Stimulated activated CD4-positive, alpha-beta T cell treated with anti-CD3 and anti-CD28 coated beads, Interleukin-1b, Interleukin-23, amount 100 ng/mL, for 1 hour (primary cell): ENCODE results near the gene POLR3E.
"Not testable (repeated sequence)": the region's sequence is repeated elsewhere in the genome, so short reads cannot be mapped to it uniquely, and the experiment has no call there.

ENCODE experiments used
- DNase-seq, 2 donors: peaks; one replicate each; pipeline ENCODE4 v3.0.0-alpha.2; 2020; ENCODE audit warnings: low read depth in 2 of 2

The POLR3E gene

GRCh38 chr16:22366371-22366770 lies 69.2 kb downstream of the POLR3E start:
- DNase-seq: no peak

GRCh38 chr16:22366889-22367288 lies 69.7 kb downstream of the POLR3E start:
- DNase-seq: no peak

- not testable (repeated sequence) for DNase-seq
Observed at GRCh38 chr16:22368200-22368826, 71.1 kb downstream of the POLR3E start.

- DNase-seq: no peak
Observed at GRCh38 chr16:22369221-22369811, 72.1 kb downstream of the POLR3E start.

GRCh38 chr16:22370038-22370820 lies 73.0 kb downstream of the POLR3E start:
- DNase-seq: no peak

GRCh38 chr16:22372882-22373661 lies 75.9 kb downstream of the POLR3E start:
- DNase-seq: no peak

- peak in 1 of 2 donors; percentile 16 for DNase-seq
Observed at GRCh38 chr16:22373662-22374310, 76.6 kb downstream of the POLR3E start.

- DNase-seq: peak; percentile 88 to 95
Observed at GRCh38 chr16:22374311-22375116, 77.3 kb downstream of the POLR3E start, which contains the start of gene CDR2. CDR2 (minus strand) TSS chr16:22374619; CDS start chr16:22374309, 310 bp downstream.

- DNase-seq: no peak
Observed at GRCh38 chr16:22375117-22375962, 78.1 kb downstream of the POLR3E start.

- DNase-seq: no peak
Observed at GRCh38 chr16:22375963-22376640, 78.9 kb downstream of the POLR3E start.

- no peak for DNase-seq
Observed at GRCh38 chr16:22379656-22380055, 82.4 kb downstream of the POLR3E start.

GRCh38 chr16:22380529-22380928 lies 83.3 kb downstream of the POLR3E start:
- DNase-seq: no peak

GRCh38 chr16:22381392-22381791 lies 84.2 kb downstream of the POLR3E start:
- no peak for DNase-seq

GRCh38 chr16:22383827-22384226 lies 86.6 kb downstream of the POLR3E start:
- no peak for DNase-seq
